Measurements from ENCODE around the gene ARID1B.
A peak's percentile ranks its signal among the peaks of the same experiment; 100 is the strongest.
"Not testable (repeated sequence)": the region's sequence is repeated elsewhere in the genome, so short reads cannot be mapped to it uniquely, and the experiment has no call there.

The ARID1B gene

GRCh38 chr6:156940221-156940620 lies 163.0 kb downstream of the ARID1B start:
- DNase-seq (ENCODE audit: low spot score) = no peak

GRCh38 chr6:156942266-156942665 lies 165.1 kb downstream of the ARID1B start:
- DNase-seq (ENCODE audit: low spot score) = no peak

GRCh38 chr6:156943166-156943565 lies 166.0 kb downstream of the ARID1B start:
- DNase-seq (ENCODE audit: low spot score) = no peak

- no peak for DNase-seq (ENCODE audit: low spot score)
Observed at GRCh38 chr6:156943816-156944215, 166.6 kb downstream of the ARID1B start.

DNA sequence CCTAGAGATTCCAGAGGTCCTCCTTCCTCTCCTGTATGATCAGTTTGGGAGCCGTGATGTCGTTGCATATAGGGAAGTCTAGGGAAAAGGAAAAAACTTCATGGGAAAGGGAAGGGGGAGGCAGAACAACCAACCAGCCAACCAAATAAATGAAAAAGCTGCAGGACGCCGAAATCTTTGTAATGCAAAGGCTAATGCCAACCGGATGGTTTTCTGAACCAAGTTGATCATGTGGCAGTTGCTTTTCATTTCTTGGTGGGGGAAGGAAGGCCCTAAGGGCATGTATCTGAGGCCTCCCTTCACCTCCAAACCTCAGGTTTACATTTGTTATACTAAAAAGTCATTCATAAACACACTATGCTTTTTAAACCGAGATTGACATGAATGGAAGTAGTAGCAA lies 167.2 kb downstream of the ARID1B start:
- no peak for DNase-seq (ENCODE audit: low spot score)

DNA sequence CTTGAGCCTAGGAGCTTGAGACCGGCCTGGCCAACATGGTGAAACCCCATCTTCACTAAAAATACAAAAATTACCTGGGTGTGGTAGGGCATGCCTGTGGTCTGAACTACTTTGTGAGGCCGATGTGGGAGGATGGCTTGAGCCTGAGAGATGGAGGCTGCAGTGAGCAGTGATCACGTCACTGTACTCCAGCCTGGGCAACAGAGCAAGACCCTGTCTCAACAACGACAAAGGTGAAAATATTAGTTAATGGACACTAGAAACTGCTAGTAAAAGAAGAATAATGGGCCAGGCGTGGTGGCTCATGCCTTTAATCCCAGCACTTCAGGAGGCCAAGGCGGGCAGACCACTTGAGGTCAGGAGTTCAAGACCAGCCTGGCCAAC lies 168.6 kb downstream of the ARID1B start:
- not testable (repeated sequence) for DNase-seq (ENCODE audit: low spot score)

DNA sequence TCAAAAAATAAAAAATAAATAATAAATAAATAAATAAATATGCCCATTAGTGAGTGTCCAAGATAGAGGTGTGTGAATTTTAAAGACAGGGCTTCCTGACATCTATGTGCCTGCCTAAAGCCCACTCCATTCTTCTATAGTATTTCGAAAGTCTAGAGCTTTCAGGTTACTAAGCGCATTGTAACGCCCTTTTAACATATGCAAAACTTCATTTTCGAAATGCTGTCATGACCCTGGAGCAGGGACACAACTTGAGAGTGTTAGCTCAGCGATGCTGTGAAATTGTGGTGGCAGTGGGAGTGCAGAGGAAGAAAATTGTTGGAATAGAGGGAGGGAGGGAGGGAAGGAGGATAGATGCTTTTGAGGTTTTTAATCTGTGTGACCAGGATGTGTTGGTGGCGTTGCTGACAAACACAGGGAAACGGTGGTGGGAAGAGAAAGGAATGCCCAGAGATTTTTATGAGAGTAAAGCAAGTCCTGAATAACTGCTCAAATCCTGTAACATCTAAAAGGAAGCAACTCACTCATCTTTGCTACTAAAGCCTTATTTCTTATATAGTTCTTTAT lies 169.3 kb downstream of the ARID1B start:
- no peak for DNase-seq (ENCODE audit: low spot score)

DNA sequence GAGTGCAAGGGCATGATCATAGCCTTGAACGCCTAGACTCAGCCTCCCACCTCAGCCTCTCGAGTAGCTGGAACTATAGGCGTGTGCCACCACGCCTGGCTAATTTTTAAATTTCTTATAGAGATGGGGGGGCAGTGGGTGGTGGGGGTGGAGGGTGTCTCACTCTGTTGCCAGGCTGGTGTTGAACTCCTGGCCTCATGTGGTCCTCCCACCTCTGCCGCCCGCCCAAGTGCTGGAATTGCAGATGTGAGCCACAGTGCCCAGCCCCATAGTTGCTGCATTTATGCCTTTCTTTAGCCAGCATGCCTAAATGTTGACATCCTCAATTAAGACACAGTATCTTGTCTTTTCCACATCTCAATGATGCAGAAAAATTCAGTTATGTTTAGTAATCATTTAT lies 171.1 kb downstream of the ARID1B start:
- DNase-seq (ENCODE audit: low spot score) = no peak

- DNase-seq (ENCODE audit: low spot score) = peak; percentile 79
Observed at GRCh38 chr6:156948807-156949206, 171.6 kb downstream of the ARID1B start.

GRCh38 chr6:156949376-156949775 lies 172.2 kb downstream of the ARID1B start:
- peak; percentile 88 for DNase-seq (ENCODE audit: low spot score)

- DNase-seq (ENCODE audit: low spot score) = no peak
Observed at GRCh38 chr6:156950084-156950483, 172.9 kb downstream of the ARID1B start.

DNA sequence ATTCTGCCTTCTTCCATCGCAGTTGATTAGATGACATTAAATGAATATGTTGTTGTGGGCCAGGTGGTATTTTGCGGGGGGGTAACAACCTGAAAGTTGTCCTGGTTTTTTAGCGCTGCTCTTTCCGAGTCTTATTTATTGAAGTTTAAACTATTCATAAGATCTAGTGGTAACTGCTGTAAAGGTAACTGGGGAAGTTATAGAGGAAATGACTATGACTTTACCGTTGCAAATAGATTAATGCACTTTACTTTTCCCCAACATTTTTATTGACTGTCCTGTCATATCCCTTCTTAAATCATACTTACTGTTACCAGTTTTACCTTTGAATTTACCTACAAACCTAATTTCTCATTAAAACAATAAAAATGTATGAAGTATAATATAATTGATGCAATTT lies 173.4 kb downstream of the ARID1B start:
- no peak for DNase-seq (ENCODE audit: low spot score)

DNA sequence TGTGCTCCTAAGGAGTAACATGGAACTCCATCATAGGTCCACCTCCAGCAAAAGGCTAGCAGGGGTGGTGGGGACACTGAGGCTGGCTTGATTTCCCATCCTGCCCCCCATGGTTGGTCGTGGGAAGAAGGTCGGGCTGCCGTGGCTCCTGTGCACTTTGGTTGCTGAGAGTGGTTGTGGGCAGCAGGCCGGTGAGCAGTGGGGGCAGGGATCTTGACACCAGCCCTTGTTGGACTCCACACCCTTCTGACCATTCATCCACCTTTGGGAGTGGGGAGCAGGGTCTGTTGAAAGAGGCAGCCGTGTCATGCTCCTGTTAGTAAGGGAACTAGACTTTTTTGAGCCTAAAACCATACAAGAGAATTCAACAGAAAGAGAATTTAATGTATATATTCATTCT lies 175.2 kb downstream of the ARID1B start:
- no peak for DNase-seq (ENCODE audit: low spot score)

GRCh38 chr6:156953127-156953478 lies 175.9 kb downstream of the ARID1B start:
- DNase-seq (ENCODE audit: low spot score) = no peak

GRCh38 chr6:156953479-156954146 lies 176.4 kb downstream of the ARID1B start:
- DNase-seq (ENCODE audit: low spot score) = peak; percentile 92

DNA sequence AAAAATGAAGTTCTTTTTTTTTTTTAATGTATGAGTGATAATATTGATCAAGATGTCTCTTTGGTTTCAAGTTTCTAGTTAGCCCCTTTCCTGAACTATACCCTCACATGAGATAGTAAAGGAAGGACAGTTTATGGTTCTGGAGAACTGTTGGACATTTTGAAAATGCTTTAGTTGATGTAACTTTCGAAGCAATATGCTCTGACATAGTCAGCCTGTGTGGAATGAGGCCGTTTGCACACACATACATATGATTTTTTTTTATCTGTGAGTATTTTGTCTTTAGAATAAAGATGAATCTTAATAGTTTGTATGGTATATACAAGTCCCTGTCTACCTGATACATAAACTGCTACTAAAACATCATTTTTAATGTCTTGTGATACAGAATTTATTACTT lies 177.0 kb downstream of the ARID1B start:
- no peak for DNase-seq (ENCODE audit: low spot score)

DNA sequence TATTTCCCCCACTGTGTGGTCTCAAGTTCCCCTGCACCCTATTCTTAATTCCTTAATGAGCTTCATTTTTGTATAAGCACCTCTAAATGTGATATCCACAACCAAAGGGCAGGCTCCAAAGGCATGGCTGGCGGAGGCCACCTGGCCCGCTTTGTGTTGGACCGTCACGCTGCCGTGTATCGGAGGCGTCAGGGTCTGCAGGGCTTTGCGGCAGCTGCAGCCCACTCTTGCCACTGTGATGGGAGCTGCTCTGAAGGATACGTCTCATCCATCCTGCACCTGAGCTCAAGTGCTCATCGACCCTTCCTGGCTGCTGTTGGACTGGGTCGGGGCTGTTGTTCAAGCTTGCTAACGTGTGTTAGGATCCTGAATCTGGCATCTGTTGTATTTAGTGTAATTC lies 177.6 kb downstream of the ARID1B start:
- no peak for DNase-seq (ENCODE audit: low spot score)

- DNase-seq (ENCODE audit: low spot score) = no peak
Observed at GRCh38 chr6:156955494-156956183, 178.5 kb downstream of the ARID1B start.

GRCh38 chr6:156956286-156956685 lies 179.1 kb downstream of the ARID1B start:
- DNase-seq (ENCODE audit: low spot score) = no peak

GRCh38 chr6:156957931-156958547 lies 180.9 kb downstream of the ARID1B start:
- no peak for DNase-seq (ENCODE audit: low spot score)

- no peak for DNase-seq (ENCODE audit: low spot score)
Observed at GRCh38 chr6:156960525-156960924, 183.3 kb downstream of the ARID1B start.

DNA sequence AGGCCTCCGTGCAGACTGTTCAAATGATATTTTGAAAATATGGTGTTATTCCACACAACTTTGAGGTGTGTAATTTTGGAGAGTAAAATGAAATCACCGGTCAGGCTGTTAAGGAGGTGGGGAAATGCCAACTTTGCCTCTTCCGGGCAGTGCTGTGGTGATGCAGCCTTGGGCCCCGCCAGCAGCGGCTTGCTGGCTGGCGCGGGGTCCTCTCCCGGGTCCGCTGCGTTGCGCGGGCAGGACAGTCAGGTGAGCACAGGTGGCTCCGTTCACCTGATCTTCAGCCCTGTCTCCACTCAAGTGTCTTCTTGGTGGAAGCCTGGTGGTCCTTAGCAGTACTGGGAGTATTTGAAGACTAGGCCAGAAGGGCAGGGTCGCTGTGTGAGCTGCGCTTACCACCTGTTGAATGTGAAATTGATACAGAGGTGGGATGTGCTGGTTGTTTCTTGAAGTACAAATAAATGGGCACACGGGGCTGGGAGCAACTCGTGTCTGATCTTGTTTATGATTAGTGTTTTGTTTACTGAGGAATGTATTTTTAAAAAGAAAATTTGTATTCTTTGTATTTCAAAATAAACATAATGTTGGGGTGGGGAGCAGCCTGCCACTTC lies 184.2 kb downstream of the ARID1B start:
- no peak for DNase-seq (ENCODE audit: low spot score)
